GM19463 (cell line): ENCODE data around the gene SSBP2.
"Not testable (repeated sequence)": the region's sequence is repeated elsewhere in the genome, so short reads cannot be mapped to it uniquely, and the experiment has no call there.

Experiments
- ATAC-seq: cut with Tn5 transposase; IDR thresholded peaks from one replicate; pipeline ENCODE4 v1.9.1; 2021; ENCODE audit warnings: mild to moderate bottlenecking, moderate library complexity; ENCODE audit not compliant: unreplicated experiment

SSBP2 gene

DNA sequence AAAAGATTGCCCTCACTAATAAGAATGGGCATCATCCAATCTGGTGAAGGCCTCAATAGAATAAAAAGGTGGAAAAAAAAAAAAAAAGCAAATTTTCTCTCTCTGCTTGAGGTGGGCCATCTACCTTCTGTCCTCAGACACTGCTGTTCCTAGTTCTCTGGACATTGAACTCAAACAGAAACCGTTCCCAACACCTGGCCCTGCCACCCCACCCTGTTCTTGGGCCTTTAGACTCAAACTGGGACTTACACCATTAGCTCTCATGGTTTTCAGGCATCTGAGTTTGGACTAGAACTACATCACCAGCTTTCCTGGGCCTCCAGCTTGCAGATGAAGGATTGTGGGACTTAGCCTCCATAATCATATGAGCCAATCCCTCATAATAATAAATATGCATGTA is 71.0 kb downstream of the SSBP2 start:
- no peak for ATAC-seq

DNA sequence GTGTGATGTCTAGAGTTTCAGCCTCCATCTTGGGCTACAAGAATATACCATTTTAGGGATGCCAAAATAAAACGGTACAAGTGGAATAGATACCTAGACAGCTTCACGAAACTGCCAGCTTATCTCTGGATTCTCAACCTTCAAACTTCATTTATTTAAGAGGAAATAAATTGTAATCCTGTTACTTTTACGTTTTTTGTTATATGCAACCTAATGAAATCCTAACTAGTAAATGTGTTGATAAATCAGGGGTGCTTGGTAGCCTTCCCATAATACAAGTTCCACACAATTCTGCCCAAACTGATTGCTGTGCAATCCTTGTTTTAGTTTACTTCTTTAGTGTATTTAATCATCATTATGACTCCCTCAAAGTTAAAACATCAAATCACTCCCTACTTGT is 75.5 kb downstream of the SSBP2 start:
- no peak for ATAC-seq

DNA sequence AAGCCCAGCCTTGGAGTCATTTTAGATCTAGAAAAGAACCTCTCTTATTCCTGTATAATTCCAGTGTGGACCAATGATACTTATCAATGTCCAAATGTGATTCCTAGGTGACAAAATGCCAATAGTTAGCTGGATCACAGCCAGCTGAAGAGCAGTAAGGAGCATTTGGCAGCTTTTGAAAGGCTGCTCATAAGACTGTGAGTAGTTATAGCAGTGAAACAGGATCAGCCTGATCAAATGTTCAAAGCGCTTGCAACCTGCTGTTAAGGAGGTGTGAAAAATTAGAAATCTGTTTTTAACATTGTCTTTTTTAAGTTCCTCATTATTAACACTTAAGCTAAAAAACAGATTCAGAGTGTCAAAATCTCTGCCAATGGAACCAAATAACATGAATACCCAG is 85.1 kb downstream of the SSBP2 start:
- no peak for ATAC-seq

DNA sequence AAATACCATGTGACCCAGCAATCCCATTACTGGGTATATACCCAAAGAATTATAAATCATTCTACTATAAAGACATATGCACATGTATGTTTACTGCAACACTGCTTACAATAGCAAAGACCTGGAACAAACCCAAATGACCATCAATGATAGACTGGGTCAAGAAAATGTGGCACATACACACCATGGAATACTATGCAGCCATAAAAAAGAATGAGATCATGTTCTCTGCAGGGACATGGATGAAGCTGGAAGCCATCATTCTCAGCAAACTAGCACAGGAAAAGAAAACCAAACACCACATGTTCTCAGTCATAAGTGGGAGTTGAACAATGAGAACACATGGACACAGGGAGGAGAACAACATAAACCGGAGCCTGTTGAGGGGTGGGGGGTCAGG is 90.3 kb downstream of the SSBP2 start:
- ATAC-seq = not testable (repeated sequence)

DNA sequence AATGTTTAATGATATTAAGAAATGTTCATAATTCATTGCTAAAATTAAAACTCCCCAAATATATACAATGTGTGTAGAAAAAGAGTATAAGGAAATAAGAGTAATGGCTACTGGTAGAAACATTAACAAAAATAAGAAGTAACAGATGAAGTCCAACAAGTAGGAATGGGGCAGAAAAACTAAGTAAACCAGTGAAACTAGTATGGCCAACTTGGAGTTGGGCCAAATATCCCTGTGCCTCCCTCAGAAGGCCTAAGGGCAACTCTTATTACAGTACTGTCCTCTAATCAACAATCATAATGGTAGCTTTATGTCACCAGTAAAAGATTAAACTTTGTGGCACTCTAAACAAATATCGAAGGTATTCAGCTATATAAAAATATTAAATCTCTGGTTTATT is 93.5 kb downstream of the SSBP2 start:
- no peak for ATAC-seq

DNA sequence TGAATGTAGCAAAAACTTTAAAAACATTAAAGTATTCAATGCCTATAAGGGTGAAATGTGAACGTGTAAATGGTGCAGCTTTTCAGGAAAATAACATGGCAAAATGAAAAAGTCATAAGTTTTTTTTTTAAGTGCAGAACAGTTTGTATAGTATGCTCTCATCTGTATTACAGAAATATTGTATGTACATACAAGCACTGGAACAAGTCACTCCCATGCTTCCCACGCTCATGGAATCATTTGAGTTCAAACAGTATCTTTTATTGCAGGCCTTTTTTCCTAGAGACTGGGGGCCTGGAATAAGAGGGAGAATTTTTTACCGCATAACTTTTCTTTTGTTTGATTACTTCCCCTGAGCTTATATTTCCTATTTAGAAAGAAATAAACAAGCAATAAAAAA is 94.1 kb downstream of the SSBP2 start:
- no peak for ATAC-seq

DNA sequence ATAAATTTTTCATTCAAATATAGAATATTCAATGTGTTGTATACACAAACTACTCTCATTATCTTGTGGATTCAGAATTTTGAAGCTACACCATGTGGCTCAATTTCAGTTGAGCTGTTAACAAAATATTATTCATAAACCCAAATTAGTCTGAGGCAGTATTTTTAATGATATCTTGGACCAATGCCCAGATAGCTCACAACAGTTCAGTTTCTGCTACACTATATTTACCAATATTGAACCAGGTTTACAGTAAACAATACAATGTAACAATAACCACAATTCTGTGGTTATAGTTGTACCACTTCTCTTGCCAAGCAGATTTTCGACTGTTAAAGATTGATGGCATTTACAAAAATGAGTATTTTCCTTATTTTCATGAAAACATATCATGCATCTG is 99.9 kb downstream of the SSBP2 start:
- ATAC-seq = no peak

DNA sequence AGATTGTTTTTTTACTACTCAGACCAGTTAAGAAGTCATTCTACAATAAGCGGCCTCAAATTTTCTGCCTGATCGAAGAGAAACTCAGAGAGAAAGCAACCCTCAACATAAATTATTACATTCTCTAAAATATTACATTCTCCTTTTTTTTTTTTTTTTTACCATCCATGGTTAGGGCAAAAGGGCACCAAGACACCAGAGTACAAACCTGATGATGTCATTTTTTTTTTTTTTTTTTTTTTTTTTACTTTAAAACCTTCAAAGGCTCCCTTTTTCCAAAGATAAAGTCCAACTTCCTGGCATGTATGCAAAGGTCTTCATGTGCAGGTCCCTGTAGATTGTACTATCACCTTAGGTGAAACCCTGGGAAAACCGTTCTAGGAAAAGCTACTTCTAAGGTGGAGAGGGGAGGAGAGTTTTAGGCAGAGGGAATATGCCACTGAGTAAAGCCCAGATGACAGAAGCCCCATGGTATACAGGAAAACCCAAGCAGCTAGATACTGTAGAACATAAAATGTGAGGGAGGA is 104.4 kb downstream of the SSBP2 start:
- no peak for ATAC-seq

DNA sequence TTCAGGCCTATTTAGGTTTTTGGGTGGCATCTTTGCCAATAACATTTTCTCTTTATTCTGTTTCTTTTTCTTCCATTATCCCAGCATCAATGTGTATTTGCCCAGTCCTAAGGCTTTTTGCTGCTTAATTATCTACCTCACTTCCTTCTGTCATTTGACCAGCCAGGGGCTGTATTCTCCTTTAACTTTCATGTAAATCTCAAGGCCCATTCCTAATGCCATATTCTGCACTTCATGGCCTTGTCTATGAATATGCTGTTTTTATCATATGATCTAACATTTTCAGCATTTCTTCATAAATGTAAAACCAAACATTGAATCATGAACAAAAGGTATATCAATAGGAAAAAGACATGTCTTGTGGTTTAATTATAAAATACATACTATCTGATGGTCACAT is 108.7 kb downstream of the SSBP2 start:
- no peak for ATAC-seq

DNA sequence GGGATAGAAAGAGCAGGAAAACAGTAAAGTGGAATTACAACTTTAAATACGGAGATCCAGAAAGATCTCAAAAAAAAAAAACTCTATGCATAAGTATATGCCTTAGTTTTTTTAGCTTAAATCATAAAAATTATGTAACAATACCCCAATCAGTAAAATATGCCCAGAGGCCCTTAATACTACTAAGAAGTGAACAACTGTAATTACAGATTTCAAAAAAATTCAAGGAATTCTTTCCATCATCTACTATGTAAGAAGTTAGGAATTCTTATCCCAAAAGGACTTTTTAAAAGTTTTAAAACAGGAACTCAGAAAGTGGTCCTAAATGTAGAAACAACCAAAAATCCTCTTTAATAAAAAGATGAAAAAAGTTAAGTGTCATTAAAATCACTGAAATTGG is 111.3 kb downstream of the SSBP2 start:
- no peak for ATAC-seq

DNA sequence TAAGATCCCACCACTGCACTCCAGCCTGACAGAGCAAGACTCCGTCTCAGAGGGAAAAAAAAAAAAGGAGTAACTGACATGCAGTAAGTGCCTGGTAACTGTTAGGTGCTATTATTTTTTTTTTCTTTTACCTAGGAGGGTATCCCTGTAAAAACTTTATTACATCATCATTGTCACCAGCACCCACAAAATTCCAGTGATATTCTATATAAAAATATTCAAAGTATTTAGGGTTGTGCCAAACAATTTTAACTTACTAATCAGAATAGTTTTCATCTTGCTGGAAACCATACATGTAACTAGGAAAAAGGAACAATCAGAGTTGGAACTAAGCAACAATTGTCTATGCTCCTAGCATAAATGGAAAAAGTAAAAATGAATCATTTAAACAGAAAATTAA is 112.4 kb downstream of the SSBP2 start:
- no peak for ATAC-seq

DNA sequence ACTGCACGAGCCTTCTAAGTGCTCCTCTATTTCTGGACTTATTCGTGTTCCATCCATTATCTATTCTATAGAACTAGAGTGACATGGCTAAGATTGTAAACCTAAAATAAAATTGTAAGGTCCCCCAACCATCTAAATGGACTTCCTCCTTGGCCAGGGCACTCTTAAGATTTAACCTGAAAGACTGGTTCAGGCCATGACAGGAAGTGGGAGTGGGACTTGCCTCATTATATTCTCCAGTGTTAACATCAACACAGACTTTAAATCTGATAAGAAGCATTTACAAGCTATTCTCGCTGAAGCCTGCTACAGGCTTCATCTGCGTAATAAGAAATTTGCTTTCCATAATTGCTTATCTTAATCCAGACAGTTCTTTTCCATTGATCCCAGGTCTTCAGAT is 117.0 kb downstream of the SSBP2 start:
- ATAC-seq = no peak

DNA sequence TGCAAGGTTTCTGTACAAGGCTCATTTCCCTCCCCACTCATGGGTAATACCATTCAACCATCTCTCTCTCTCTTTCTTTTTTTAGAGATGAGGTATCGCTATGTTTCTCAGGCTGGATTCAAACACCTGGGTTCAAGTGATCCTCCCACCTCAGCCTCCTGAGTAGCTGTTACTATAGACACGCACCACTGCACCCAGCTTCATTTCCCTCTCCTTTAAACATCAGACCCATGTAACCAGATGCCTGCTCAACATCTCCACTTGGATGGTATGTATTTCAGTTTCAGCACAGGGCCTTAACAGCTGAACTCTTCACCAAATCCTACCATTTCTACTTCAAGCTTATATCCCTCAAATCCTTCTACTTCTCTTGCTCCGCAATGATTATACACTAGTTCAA is 117.4 kb downstream of the SSBP2 start:
- no peak for ATAC-seq

DNA sequence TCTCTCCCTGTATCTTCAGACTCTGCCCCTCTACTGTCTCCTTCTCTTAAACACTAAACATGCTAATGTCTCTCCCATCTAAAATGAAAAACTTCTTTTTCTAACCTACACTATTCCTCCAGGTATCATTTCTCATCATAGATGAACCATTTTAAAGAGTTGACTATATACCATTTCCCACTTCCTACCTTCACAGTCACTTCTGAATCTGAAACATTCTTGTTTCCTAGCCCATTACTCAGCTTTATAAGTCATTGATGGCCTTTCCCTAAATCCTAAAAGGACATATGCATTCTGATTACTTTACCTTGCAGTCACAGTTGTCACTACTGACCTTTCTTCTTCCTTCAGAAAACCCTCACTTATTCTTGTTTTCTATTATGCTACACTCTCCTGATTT is 118.2 kb downstream of the SSBP2 start:
- no peak for ATAC-seq

DNA sequence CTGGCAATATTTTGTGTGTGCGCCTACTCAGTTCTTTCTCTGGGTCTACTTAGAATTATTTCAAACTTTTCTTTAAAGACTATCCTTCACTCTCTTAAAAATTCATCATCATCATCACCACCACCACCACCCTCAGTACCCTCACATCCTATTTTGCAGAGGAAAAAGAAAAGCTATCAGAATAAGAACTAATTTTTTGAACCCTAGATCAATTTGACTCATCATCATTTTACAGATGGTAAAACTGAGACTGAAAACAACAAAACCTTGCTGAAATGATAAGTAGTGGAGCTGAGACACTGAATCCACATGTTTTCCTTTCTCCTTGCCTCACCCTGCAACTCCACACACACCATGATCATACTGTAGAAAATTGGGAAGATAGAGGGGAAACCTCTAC is 119.3 kb downstream of the SSBP2 start:
- ATAC-seq = no peak

DNA sequence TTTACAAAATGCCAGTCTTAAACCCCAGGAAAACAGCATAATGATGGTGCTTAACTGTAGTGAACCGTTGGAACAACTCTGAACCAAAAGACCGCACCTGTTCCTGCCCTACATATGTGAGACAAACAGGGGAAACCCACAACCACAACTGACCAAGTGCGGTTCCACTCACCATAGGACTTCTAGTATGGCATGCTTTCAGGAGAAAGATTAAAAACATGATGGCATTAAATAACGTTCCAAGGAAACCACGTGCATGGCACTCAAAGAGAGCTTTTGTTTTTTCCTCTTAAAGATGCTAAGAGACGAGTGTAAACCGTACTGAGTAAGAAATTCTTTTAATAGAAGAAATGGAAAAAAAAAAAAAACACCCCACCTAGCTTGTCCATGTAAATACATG is 119.8 kb downstream of the SSBP2 start:
- ATAC-seq = peak; percentile 88

DNA sequence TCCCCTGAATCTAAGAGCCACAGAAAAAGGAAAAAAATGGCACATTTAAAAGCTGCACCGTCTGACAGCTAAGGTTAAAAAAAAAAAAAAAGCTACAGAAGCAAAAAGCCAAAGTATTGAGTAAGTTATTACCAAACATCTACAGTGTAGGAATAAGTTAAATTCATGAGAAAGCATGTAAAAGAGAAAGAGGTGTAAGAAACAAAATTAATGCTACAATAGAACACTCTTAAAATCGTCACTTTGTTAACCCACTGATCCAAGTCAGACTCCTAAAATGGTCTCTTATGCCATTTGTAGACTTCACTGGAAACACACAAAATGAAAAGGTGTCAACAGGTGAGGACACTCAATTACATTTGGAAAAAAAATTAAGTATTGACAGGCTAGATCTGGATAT is 120.2 kb downstream of the SSBP2 start:
- ATAC-seq = no peak

DNA sequence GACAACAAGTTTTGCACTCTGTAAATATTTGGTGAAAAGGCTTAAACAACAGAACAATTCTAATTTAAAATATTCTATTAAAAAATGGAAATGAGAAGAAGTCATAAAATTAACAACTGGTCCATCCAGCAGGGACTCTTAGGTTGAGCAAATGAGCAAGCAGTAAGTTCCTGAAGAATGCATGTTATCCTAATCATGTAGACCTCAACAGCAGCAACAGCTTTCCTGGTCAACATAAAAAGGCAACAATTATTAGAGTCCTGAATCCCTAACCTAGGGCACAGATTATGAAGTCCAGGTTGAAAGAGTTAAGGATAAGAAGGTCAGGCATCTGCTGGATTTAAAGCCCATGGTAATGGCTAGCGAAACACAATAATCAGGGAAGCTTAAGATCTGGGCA is 120.9 kb downstream of the SSBP2 start:
- ATAC-seq = no peak

DNA sequence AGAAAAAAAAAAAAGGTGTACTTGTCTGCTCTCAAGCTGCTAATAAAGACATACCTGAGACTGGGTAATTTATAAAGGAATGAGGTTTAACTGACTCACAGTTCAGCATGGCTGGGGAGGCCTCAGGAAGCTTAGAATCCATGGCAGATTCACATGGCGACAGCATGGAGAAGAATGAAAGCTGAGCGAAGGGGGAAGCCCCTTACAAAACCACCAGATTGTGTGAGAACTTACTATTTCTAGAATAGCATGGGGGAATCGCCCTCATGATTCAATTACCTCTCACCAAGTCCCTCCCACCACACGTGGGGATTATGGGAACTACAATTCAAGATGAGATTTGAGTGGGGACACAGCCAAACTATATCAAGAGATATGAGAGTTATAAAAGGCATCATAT is 122.8 kb downstream of the SSBP2 start:
- ATAC-seq = not testable (repeated sequence)

DNA sequence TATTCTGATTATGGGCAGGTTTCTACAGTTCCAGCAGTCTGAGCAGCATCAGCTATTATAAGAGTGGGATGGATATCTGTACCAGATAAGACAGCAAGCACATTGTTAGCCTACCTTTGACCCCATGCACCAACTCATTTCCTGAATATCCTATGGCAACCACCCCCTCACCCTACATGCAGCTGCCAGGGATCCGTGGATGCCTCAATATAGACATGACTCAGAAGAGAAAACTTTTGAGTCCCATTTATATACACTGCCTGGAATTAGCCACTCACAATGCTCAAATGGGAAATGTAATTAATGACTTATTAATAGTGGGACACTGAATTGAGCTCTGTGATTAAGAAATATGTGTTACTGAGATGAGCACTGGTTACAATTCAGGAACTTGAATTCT is 124.4 kb downstream of the SSBP2 start:
- ATAC-seq = no peak

DNA sequence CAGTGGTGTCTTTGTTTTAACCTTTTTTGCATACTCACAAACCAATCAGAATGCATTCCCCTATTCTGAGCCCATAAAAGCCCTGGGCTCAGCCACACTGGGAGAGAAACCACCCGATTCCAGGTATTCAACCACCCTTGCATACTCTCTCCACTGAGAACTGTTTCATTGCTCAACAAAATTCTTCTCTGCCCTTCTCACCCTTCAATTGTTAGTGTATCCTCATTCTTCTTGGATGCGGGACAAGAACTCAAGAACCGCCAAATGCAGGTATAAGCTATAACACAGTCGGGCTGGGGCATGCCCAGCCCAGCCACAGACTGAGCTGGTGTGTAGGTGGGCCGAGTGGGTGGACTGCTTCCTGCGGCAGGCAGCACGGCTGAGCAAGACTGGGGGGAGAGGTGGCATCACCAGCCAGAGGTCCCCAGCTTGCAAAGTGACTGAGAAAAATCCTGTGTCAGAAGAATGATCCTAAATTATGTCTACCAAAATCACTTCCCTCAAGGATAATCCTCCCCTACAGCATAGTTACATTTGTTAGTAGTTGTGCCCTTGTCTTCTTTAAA is 141.0 kb downstream of the SSBP2 start:
- no peak for ATAC-seq

DNA sequence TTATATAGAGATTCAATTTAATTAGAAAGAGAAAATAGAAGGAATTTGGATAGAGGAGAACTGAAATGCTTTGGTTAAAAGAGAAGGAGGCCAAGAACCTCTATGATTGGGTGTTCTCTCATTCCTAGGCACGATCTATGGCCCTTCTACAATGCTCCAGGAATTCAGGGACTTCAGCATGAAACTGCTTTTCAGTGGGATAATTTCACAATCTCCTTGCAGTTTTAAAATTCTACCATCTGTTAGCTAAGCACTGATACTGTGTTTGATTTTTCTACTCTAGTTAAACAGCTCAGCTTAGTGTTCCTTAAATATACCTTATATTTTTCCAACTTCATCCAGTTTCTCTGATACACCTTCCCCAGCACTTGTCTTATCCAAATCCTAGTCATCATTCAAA is 141.9 kb downstream of the SSBP2 start:
- no peak for ATAC-seq

DNA sequence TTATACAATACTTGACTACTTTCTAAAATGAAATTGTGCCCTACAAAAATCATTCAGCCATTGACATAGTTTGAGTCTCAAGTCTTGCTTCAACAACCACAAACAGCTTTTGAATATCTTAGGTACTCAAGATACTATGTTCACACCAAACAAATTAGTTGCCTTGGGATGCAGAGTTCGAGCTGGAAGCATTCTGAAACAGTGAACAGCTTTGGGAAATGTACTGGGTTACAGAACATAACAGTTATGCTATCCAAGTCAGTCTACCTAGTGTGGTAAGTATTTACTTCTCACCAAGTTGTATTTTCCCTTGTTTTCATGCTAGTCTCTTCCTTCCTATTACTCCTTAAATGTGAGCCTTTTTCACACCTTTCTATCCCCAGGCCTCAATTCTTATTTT is 143.2 kb downstream of the SSBP2 start:
- ATAC-seq = no peak

DNA sequence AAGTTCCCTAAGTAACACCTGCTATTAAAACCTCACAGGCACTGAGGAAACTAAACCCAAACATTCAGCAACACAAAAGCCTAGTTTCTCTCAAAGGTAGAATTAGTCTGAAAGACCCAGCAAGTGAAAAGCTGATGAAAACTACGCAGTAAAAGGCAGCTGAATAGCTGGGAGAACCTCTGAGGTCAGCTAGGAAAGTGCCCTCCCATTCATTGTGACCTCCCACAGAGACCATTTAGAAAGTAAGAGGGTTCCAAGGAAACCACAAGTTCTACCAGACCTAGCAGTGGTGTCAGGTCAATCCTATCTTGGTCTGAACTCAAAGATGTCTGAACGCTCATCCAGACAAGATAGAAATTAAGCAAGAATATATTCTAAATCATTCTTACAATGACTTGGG is 144.7 kb downstream of the SSBP2 start:
- ATAC-seq = no peak
